Activated effector memory CD4-positive, alpha-beta T cell treated with anti-CD3 and anti-CD28 coated beads, Interleukin-2, amount 50 U/mL, for 16 hours (primary cell): ENCODE data around the gene KIAA0586.
"Not testable (repeated sequence)": the region's sequence is repeated elsewhere in the genome, so short reads cannot be mapped to it uniquely, and the experiment has no call there.

Experiments used
- DNase-seq: peaks from one replicate; pipeline ENCODE4 v3.0.0-alpha.2; 2020

Gene KIAA0586

GRCh38 chr14:58427281-58428117 is at the start of gene KIAA0586, which contains the start of gene TIMM9:
Gene KIAA0586 (plus strand): TSS chr14:58427719. CDS start chr14:58428265, 546 bp downstream.
Gene TIMM9 (minus strand): TSS chr14:58427531. CDS start chr14:58411945, 15,586 bp downstream.
- DNase-seq: peak; percentile 98

GRCh38 chr14:58390830-58391229 is 36.7 kb upstream of the KIAA0586 start:
- no peak for DNase-seq

- DNase-seq: no peak
These were observed 32.0 kb upstream of the KIAA0586 start for GRCh38 chr14:58395562-58395811.

- DNase-seq: peak; percentile 90
These were observed 31.4 kb upstream of the KIAA0586 start, which contains the start of gene TOMM20L for GRCh38 chr14:58395812-58396788. Gene TOMM20L (plus strand): TSS chr14:58395930. CDS start chr14:58395958, 28 bp downstream.

GRCh38 chr14:58397156-58397555 is 30.4 kb upstream of the KIAA0586 start:
- no peak for DNase-seq

- DNase-seq: no peak
These were observed 29.0 kb upstream of the KIAA0586 start for GRCh38 chr14:58398495-58398894.

GRCh38 chr14:58398895-58399294 is 28.6 kb upstream of the KIAA0586 start:
- DNase-seq: no peak

- no peak for DNase-seq
These were observed 25.9 kb upstream of the KIAA0586 start for GRCh38 chr14:58401587-58401986.

GRCh38 chr14:58408681-58409215 is 18.8 kb upstream of the KIAA0586 start:
- DNase-seq: no peak

- DNase-seq: no peak
These were observed 12.7 kb upstream of the KIAA0586 start for GRCh38 chr14:58414845-58415244.

GRCh38 chr14:58415636-58416547 is 11.6 kb upstream of the KIAA0586 start:
- no peak for DNase-seq

- not testable (repeated sequence) for DNase-seq
These were observed 10.6 kb upstream of the KIAA0586 start for GRCh38 chr14:58416934-58417333.

GRCh38 chr14:58426670-58427280 is 744 bp upstream of the KIAA0586 start:
- peak; percentile 82 for DNase-seq

GRCh38 chr14:58428118-58428683 is 682 bp downstream of the KIAA0586 start:
- no peak for DNase-seq

- no peak for DNase-seq
These were observed 2.6 kb downstream of the KIAA0586 start for GRCh38 chr14:58430156-58430555.

- no peak for DNase-seq
These were observed 12.0 kb downstream of the KIAA0586 start for GRCh38 chr14:58439476-58439875.

GRCh38 chr14:58444627-58445026 is 17.1 kb downstream of the KIAA0586 start:
- no peak for DNase-seq

- no peak for DNase-seq
These were observed 28.2 kb downstream of the KIAA0586 start for GRCh38 chr14:58455593-58456265.

- DNase-seq: no peak
These were observed 33.3 kb downstream of the KIAA0586 start for GRCh38 chr14:58460772-58461171.

- DNase-seq: no peak
These were observed 35.6 kb downstream of the KIAA0586 start for GRCh38 chr14:58463147-58463546.

- no peak for DNase-seq
These were observed 37.1 kb downstream of the KIAA0586 start for GRCh38 chr14:58464652-58465051.
